Smooth muscle cell (in vitro differentiated cells): ENCODE measurements around the gene CDH1. TPM values are rescaled to one million over a fixed set of nuclear protein-coding genes. Genes with fewer than 3 reads are reported as not detected.
"Not testable (repeated sequence)": the region's sequence is repeated elsewhere in the genome, so short reads cannot be mapped to it uniquely, and the experiment has no call there.

Source experiments
- DNase-seq: peaks from one replicate; lab custom pipeline; 2025; ENCODE audit not compliant: unreplicated experiment; lab: John Stamatoyannopoulos, UW
- H2AFZ ChIP-seq: fragments of 200-600 bp; sonication (generic); 2 replicates; pipeline ENCODE4 v1.6.0; 2016; ENCODE audit warnings: antibody characterized with exemption, low read depth, mild to moderate bottlenecking
- H3F3A ChIP-seq: fragments of 200-600 bp; sonication (generic); 2 replicates; pipeline ENCODE4 v1.6.0; 2017; ENCODE audit warnings: antibody characterized with exemption, low read depth
- H3K27ac ChIP-seq: fragments of 200-600 bp; sonication (generic); 2 replicates; pipeline ENCODE4 v1.5.1; 2016; ENCODE audit warnings: low read depth, mild to moderate bottlenecking
- H3K27me3 ChIP-seq: fragments of 200-600 bp; sonication (generic); 2 replicates; pipeline ENCODE4 v1.6.1; 2016; ENCODE audit warnings: low read depth, mild to moderate bottlenecking
- H3K36me3 ChIP-seq: fragments of 200-600 bp; sonication (generic); 2 replicates; pipeline ENCODE4 v1.5.1; 2016; ENCODE audit warnings: low read depth
- H3K4me1 ChIP-seq: fragments of 200-600 bp; sonication (generic); 2 replicates; pipeline ENCODE4 v1.5.1; 2016; ENCODE audit warnings: low read depth
- H3K4me2 ChIP-seq: fragments of 200-600 bp; sonication (generic); 2 replicates; pipeline ENCODE4 v1.6.0; 2016; ENCODE audit warnings: mild to moderate bottlenecking
- H3K4me3 ChIP-seq: fragments of 200-600 bp; sonication (generic); 2 replicates; pipeline ENCODE4 v1.5.1; 2016; ENCODE audit warnings: mild to moderate bottlenecking
- H3K79me2 ChIP-seq: fragments of 200-600 bp; sonication (generic); 2 replicates; pipeline ENCODE4 v1.6.0; 2016; ENCODE audit warnings: low read depth, mild to moderate bottlenecking
- H3K9ac ChIP-seq: fragments of 200-600 bp; sonication (generic); 2 replicates; pipeline ENCODE4 v1.6.0; 2016; ENCODE audit warnings: low read depth
- H3K9me3 ChIP-seq: fragments of 200-600 bp; sonication (generic); replicated peaks from 2 replicates; pipeline ENCODE4 v1.5.1; 2016; ENCODE audit warnings: low read depth
- H4K20me1 ChIP-seq: fragments of 200-600 bp; sonication (generic); 2 replicates; pipeline ENCODE4 v1.6.0; 2016; ENCODE audit warnings: low read depth
- WGBS: methylation state at CpG from one replicate; pipeline ENCODE4 v1.1.7; 2016; ENCODE audit warnings: low lambda C conversion rate; 5-methylcytosine and 5-hydroxymethylcytosine counted together
- polyA plus RNA-seq: library from polyadenylated mRNA; unstranded; fragments of >200 nt; fragmentation: Nextera tagmentation; extraction: Ambion mirVana; gene quantifications from 2 replicates; pipeline ENCODE4 v1.2.1, GENCODE V29; 2016
- total RNA-seq: library from RNA; depleted of rRNA; stranded (reverse); fragments of >200 nt; gene quantifications from 2 replicates; pipeline ENCODE4 v1.2.3, GENCODE V29; 2014
- TF ChIP-seq, protein P1 (sequence below): fragments of 200-600 bp; sonication (generic); IDR thresholded peaks from 2 replicates; pipeline ENCODE4 v1.5.1; 2017; ENCODE audit warnings: borderline replicate concordance, mild to moderate bottlenecking, antibody characterized with exemption; ENCODE audit not compliant: insufficient read depth, poor library complexity, severe bottlenecking

Gene CDH1
- total and polyA plus RNA-seq, 2 experiments from 2014 or later, result 4.7 to 45.8 TPM

DNA sequence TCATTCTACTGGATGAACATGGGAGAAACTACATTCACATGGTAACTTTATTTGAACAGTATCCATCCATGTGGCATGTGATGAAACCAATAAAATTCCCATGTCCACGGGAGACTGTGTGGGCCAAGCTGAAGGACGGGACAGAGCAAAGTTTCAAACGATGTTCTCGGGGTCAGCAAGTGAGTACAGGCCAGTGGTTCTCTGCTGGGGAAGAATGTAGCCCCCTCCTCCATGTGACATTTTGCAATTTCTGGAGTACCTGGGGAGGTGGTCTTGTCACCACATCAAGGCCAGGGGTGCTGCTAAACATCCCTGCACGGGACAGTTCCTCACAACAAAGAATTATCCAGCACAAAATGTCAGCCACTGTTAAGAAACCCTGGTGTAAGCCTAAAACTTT is 98.9 kb downstream of the CDH1 start:
- Histone ChIP-seq H3K27ac (no peak overlapping the region), H2AFZ (no peak overlapping the region), H3K4me2 (no peak overlapping the region), H3K9ac (no peak overlapping the region), H3K36me3 (no peaks in the 10 kb centered on the region), H3K4me3 (no peak overlapping the region), H3K79me2 (no peaks in the 10 kb centered on the region), H3K9me3 (no peaks in the 10 kb centered on the region), H4K20me1 (no peaks in the 10 kb centered on the region), H3K27me3 (no peaks in the 10 kb centered on the region), H3F3A (no peaks in the 10 kb centered on the region), H3K4me1 (no peaks in the 10 kb centered on the region)
- DNase-seq, result no peak
- TF ChIP-seq, protein P1, sequence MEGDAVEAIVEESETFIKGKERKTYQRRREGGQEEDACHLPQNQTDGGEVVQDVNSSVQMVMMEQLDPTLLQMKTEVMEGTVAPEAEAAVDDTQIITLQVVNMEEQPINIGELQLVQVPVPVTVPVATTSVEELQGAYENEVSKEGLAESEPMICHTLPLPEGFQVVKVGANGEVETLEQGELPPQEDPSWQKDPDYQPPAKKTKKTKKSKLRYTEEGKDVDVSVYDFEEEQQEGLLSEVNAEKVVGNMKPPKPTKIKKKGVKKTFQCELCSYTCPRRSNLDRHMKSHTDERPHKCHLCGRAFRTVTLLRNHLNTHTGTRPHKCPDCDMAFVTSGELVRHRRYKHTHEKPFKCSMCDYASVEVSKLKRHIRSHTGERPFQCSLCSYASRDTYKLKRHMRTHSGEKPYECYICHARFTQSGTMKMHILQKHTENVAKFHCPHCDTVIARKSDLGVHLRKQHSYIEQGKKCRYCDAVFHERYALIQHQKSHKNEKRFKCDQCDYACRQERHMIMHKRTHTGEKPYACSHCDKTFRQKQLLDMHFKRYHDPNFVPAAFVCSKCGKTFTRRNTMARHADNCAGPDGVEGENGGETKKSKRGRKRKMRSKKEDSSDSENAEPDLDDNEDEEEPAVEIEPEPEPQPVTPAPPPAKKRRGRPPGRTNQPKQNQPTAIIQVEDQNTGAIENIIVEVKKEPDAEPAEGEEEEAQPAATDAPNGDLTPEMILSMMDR, result no peak
- WGBS, result 97% methylated on average over 5 of the region's 5 CpGs

DNA sequence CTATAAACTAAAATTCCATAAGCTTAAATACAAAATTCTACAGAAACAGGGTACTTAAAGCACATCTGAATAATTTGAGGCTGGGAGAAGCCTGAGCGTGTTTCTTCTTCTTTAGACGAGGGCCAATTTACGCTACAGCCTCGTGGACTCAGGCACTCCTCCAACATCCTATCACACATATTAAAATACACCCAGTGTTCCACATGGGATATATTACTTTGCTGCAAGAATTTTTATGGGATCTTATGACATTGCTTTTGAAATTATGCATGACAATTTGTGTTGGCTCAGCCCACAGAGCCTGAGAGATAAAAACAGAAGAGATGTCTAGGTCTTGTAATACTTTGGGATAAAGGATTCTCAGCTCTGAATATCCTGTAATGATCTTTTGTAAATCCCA is 102.7 kb downstream of the CDH1 start:
- no peaks in the 10 kb centered on the region for H3K36me3 ChIP-seq
- H2AFZ ChIP-seq, result no peak overlapping the region
- no peak for DNase-seq
- no peak overlapping the region for H3K4me3 ChIP-seq
- H3K4me1 ChIP-seq, result no peaks in the 10 kb centered on the region
- no peaks in the 10 kb centered on the region for H3K9me3 ChIP-seq
- no peaks in the 10 kb centered on the region for H3K27me3 ChIP-seq
- WGBS, result 89% methylated on average over 4 of the region's 4 CpGs
- H3K9ac ChIP-seq, result no peak overlapping the region
- H3F3A ChIP-seq, result no peaks in the 10 kb centered on the region
- no peak overlapping the region for H3K27ac ChIP-seq
- no peak overlapping the region for H3K4me2 ChIP-seq
- H3K79me2 ChIP-seq, result peaks cover 3% of the 10 kb centered on the region
- no peaks in the 10 kb centered on the region for H4K20me1 ChIP-seq
- TF ChIP-seq, protein P1, result no peak

DNA sequence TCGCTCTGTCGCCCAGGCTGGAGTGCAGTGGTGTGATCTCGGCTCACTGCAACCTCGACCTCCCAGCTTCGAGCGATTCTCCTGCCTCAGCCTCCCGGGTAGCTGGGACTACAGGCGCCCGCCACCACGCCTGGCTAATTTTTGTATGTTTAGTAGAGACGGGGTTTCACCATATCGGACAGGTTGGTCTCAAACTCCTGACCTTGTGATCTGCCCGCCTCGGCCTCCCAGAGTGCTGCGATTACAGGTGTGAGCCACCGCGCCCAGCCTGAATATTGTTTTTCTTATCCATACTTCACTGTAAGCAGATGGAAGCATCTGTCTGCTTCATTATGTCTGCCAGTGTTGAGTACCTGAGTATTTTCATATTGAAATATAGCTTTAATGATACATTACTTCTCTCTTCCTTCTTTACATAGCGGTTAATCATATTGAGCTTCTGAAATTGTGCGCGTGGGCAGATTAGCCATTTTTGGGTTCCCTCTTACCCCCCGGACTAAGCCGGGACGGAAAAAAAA is 105.9 kb downstream of the CDH1 start:
- DNase-seq, H3K9ac ChIP-seq, H4K20me1 ChIP-seq, H3K27ac ChIP-seq, H3K27me3 ChIP-seq, H3K4me1 ChIP-seq, H3K79me2 ChIP-seq, H3K36me3 ChIP-seq, H3F3A ChIP-seq, H3K9me3 ChIP-seq: not testable (repeated sequence)
- H3K4me3 ChIP-seq, result peak overlapping the region; percentile 73
- 68% methylated on average over 23 of the region's 23 CpGs for WGBS
- peak overlapping the region; percentile 95 for H2AFZ ChIP-seq
- H3K4me2 ChIP-seq, result peak overlapping the region; percentile 86

DNA sequence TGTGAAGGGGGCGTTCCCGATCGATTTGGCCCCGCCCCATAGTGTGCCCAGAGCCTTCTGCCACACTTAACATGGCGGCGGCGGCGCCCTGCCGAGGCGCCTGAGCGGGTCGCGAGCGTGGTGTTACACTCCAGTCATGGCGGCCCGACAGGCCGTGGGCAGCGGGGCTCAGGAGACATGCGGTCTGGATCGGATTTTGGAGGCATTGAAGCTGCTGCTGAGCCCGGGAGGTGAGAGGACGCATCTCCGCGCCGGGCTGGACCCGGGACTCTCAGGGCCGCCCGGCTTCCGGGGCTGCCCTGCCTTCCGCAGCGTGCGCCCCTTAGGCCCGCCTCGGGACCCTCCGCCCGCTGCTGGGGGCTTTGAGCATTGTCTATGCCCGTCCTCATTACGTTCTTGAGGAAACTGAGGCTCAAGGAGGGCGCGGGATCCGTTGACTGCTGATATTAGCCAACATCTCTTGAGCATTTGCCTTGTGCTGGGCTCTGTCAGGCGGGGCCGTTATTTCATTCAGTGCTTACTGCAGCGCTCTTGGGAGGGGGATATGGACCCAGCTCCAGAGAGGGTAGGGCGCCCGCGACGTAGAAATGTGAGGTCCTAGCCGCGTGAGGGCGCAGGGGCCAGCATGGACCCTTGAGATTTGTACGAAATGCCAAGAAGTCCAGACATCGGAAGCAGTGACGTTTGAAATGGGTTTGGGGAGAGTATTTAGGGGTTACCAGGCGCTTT is 106.6 kb downstream of the CDH1 start, which contains the start of gene TANGO6:
TANGO6 (plus strand) TSS at position 50 of the 729 bp plus-strand sequence; CDS start at position 137, 87 bp downstream.
- Histone ChIP-seq H3K9ac (peak within 1 kb of the TSS; percentile 68), H3K9me3 (no peaks in the 10 kb centered on the region), H4K20me1 (no peaks in the 10 kb centered on the region), H2AFZ (peak within 1 kb of the TSS; percentile 95), H3F3A (no peaks in the 10 kb centered on the region), H3K4me3 (peak within 1 kb of the TSS; percentile 73), H3K4me1 (no peaks in the 10 kb centered on the region), H3K4me2 (peak within 1 kb of the TSS; percentile 86), H3K79me2 (peaks cover 3% of the 10 kb centered on the region), H3K36me3 (no peaks in the 10 kb centered on the region), H3K27ac (peak within 1 kb of the TSS; percentile 41), H3K27me3 (no peaks in the 10 kb centered on the region)
- peak; percentile 70 for DNase-seq
- TF ChIP-seq, protein P1, result peak; percentile 25
- 1% methylated on average over 55 of the region's 55 CpGs for WGBS
